ENCODE measurements around the gene KAT8.

DNA sequence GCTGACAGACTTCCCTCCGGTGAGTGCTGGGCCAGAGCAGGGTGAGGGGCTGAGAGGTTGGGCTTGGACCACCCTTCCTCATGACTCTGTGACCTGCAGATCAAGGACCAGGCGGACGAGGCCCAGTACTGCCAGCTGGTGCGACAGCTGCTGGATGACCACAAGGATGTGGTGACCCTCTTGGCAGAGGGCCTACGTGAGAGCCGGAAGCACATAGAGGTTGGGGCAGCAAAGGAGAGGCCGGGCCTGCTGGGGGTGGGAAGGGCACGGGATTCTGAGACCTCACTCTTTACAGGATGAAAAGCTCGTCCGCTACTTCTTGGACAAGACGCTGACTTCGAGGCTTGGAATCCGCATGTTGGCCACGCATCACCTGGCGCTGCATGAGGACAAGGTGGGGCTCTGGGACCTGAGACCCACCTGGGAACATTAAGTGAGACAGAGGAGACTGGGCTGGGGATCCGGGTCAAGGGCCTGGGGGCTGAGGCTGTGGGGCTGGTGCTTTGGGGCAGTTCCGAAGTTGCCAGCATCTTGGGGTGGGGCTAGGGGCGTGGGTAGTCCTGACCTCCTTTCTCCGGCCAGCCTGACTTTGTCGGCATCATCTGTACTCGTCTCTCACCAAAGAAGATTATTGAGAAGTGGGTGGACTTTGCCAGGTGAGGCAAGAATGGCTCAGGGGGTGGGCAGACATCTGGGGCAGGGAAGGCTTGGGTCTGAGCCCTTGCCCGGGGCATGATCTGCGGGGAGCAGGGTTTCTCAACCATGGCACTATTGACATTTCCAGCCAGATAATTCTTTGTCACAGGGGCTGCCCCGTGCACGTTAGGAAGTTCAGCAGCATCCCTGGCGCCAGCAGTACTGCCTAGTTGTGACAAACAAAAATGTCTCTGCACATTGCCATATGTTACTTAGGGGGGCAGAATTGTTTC lies 7.1 kb upstream of the KAT8 start:
- TF ChIP-seq CTCF (IDR thresholded peaks at IDR 0.05; ENCODE audit: poor library complexity) (no peak), EZH2 (IDR thresholded peaks at IDR 0.05; ENCODE audit: borderline replicate concordance) (no peak)

Data from hepatocyte (in vitro differentiated cells).